NCI-H510A treated with DMSO at 0.1 percent for 48 hours (cell line): ENCODE data around the gene KIAA0930.

Experiments used
- DNase-seq: peaks from one replicate; lab custom pipeline; 2025; lab: John Stamatoyannopoulos, UW

The KIAA0930 gene

DNA sequence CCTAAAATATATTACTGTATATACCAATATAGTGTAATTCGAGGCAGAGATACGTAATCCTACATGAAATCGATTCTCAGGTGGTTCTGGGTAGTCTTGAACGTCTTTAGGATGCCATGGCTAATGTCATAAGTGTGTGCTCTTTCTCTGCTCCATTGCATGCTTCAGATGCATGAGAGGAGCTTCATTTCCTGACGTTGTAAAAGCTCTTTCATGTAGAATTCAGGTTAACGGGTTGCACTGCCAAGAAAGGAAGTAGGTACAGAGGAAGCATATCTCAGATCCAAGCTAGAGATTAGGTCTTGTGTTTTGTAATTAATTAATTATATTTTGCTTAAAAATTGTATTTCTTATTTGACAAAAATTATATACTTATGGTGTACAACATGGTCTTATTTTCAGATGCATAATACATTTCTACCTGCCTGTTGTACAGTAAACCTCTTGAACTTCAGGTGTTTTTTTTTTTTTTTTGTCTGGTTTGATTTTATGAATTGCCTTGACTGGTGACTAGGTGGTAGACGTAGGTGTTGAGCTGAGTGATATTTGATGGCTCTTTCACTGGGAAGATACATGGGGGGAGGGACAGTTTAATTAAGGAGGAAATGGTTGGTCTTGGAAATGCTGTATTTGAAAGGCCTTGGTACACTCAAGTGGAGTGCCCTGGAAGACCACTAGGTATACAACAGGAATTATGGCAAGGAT is 67.7 kb downstream of the KIAA0930 start:
- DNase-seq: no peak

DNA sequence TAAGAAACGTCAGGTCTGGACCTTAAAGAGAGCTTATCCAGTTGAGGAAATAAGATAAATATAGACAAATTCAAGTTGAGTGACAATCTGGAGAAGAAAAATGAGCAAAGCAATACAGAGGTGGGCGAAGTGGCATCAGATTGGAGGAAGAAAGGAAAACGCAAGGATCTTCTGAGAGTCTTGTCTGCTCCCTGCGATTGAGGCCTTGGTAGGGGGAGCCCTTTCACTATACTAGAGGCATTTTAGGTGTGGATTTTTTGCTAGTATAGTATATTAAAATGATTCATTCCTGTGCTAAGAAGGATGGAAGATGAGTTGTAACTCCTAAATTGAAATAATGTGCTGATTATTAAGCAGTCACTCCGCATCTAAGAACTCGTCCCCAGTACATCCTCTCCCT is 68.9 kb downstream of the KIAA0930 start:
- DNase-seq: no peak

DNA sequence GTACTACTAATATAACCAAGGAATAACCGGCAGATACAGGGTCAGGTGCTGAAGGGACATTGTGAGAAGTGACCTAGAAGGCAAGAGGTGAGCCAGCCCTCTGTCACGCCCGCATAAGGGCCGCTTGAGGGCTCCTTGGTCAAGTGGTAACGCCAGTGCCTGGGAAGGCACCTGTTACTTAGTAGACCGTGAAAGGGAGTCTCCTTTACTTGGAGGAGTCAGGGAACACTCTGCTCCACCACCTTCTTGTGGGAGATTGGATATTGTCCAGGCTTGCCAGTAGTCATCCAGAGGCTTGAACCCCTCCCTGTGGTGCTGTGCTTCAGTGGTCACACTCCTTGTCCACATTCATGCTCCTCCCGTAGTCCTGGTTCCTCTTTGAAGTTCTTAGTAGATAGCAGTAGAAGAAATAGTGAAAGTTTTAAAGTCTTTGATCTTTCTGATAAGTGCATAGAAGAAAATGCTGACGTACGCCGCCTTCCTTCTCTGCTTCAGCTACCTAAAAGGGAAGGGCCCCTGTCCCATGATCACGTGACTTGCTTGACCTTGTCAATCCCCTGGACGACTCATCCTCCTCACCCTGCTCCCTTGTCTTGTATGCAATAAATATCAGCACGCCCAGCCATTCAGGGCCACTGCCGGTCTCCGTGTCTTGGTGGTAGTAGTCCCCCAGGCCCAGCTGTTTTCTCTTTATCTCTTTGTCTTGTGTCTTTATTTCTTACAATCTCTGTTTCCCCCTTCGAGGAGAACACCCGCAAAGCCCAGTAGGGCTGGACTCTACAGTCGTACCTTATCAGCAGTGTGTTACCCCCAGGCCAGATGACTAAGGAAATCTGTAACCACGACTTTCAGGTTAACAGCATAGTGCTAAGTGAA is 70.9 kb downstream of the KIAA0930 start:
- DNase-seq: no peak

DNA sequence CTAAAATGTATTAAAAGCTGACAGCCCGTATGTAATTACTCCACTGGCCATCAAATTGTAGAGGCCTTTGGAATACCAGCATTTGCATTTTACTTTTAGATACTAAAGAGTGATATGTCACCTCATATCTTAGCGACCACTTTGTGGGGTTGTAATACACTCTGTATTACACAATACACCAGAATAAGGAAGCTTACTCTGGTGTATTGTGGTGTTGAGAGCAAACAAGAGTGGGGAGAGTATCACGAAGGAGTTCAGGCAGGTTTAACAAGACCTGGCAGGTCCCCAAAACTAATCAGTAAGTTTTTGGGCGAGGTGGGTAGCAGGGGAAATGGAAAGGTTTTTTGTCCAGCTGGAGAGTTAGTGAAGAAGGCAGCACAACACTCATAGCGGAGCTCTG is 73.8 kb downstream of the KIAA0930 start:
- DNase-seq: no peak

DNA sequence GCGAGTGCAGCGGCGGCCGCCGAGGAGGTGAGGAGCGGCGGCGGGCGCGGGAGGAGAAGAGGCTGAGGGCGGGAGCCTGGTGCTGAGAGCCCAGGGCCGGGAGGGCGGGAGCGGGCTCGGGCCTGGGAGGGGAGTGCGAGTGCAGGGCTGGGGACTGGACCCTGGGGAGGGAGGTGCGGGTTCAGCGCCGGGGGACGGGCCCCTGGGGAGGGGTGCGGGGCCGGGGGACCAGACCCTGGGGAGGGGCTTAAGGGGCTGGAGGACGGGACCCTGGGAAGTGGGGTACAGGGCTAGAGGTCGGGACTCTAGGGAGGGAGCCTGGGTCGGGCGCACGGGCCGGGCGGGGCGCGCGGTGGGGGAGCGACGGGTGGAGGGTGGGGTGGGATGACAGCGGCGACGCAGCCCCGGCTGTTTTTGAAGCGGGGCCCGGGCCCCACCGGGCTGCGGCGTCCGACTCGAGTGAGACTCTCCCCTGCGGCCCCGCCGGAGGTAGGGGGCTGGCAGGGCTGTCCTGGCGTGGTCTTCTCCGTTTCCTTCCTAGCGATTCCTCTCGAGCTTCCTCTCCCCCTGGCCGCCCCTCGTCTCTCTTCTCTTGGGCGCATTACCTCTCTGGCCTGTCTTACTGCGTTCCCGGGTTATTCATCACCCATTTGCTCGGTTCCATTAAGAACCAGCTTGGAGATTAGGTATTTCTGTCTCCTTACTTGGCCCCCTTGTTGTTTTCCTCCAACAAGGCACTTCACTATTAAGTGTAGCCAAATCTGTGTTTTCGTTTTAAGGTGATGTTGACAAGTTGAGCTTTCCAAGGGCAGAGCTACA is 76.2 kb downstream of the KIAA0930 start:
- DNase-seq: no peak

DNA sequence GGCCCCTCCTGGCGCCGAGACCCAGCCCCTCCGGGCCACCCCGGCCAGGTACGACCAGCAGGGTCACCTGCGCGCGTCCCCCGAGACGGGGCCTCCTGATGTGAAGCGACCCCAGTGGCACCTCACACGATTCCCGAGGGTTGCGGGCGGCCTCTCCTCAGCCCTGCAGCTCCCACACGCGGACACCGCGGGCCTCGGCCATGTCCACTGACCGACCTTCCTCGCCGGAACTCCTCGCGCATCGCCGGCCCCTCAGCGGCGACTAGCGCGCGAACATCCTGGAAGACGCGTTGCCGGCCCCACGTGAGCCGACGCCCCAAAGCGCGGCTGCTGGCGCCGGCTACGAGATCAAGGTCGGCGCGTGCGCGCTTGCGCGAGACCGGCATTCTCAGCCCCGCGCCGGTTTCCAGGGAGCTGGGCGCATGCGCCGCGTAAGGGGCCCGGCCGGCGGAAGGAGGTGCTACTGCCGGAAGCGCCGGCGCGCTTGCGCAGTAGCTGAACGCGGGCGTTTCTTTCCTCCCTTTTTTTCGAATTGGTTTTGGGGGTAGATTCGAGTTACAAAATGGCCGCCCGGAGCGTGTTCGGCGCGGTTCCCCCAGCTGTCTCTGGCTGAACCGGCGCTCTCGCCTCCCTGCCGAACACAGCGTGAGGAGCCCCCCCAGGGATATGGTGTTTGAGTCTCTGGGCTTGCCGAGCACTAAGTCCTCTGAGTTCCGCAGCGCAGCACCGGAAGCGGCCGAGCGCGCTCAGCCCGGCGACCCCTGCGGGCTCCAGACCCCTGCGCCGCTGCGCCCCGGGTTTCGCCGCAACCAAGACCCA is 77.0 kb downstream of the KIAA0930 start, which contains the start of gene NUP50:
Gene NUP50 (plus strand): TSS at position 475 of the 819 bp plus-strand sequence. CDS start 4,253 bp downstream, outside the sequence.
- peak; percentile 77 for DNase-seq

DNA sequence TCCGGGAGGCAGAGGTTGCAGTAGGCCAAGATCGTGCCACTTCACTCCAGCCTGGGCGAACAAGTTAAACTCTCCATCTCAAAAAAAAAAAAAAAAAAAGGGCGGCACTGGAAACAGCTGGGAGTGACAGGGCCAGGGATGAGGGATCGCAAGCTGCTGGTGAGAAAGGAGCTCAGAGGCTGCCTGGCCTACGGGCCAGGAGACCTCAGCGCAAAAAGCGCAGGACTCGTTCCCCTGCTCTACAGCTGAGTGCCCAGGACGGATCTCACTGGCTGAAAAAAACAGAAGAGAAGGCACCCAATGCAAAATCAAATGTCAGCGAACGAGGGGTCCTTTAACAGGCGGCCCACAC is 77.6 kb downstream of the KIAA0930 start:
- DNase-seq: no peak

DNA sequence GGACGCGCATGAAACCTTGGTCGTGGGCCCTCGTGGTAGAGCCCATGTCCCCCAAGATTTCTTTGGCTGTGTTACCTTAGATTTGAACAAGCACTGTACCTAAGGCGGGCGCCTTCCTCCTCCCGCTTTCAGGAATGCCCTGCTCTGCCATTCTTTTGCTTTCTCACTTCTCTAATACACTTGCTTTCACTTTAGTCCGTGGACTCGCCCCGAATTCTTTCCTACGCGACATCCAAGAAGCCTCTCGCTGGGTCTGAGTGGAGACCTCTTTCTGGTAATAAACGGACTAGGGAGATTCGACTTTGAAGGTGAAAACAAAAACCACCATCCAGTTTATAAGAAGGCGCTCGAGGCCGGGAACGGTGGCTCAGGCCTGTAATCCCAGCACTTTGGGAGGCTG is 78.2 kb downstream of the KIAA0930 start:
- no peak for DNase-seq

DNA sequence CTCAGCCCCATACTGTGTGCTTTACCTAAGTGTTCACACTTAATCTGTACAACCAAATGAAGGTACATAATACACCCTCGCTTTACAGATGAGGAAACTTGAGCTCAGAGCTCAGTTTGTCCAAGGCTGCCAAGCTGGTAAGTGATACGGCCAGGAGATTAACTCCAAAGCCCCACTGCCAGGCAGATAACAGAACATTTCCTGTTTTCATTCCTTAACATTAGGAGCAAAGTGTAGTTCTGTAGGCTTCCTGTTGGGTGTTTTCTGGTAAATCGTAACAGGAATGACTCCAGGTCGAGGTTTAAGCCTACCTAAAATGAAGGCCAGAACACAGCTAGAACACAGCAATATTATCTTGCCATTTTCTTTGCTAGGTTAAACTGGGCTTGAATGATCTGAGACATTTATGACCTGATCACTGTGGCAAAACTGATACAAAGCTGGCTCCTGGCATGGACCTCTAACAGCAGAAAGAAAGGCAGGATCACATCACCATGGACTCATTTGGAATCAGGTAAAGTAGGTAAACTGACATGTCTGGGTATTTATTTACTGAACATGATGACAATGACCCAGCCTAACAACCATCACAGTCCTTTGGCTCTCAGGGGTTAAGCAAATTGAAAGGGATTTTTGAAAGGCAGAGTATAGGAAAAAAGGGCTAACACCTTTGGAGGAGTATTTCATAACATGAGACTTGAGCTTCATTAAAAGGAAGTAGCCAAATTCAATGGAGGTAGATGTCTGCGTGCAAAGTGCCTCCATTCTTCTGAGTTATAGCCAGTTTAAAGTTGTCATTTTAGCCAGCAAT is 80.8 kb downstream of the KIAA0930 start:
- no peak for DNase-seq

DNA sequence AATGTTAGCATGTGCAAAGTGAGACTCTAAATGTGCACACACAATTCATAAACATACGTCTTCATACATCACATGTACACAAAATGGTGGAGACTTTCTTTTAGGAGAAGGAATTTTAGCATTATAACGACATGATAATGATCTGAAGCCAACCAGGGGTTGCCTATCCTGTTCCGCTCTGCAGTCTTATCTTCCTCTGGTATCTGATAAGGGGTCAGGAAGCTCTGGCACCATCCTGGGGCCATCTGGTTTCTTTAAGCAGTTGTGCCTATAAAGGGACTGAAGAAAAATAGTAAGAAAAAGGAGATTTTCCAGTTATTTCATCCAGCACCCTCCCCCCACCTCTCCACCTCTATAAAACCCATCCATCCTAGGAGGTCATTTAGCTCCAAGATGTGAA is 82.8 kb downstream of the KIAA0930 start:
- DNase-seq: no peak

DNA sequence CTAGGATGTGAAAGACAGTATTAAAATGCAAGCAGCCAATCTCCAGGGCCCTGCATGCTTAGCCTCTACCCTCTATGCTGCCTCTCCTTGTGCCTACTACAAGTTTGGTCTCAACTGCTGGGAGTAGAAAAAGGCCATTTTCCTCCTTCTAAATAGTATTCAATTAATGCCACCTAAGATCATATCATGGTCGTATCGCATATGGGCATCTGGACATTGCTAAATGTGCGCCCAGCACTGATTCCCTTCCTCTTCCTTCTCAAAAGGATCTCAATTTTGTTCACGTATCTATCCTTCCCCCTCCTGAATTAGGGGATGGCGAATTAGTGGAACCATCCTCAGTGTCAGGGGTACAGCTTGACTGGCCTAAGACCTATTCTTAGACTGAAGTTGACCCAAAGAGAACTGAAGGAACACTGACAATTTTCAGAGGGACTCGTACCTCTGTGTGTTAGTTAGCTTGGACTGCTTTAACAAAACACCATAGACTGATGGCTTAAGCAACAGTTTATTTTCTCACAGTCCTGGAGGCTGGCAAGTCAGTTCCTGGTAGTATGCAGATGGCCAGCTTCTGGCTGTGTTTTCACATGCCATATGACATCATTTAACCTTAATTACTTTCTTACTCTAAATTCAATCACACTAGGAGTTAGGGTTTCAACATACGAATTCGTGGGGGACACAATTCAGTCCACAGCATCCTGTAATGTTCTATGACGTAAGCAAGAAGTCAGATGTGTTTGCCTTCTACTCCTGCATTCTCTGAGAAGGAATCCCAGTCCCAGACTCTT is 85.4 kb downstream of the KIAA0930 start:
- DNase-seq: no peak

DNA sequence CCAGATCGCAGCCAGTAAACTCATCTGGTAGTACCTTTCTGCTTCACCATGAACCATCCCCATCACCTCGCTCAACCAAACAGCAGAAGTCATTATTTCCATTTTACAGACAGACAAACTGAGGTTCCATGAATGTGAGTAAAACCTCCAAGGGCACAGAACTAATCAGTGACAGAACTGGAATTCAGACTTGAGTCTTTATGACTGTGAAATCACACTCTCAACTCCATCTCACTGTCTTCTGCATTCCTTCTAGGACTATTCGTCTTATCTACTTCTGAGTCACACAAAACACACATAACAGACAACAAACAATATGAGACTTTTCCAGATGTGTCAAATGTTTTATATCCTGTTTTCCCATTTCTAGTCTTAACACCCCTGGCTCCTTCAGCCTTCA is 86.3 kb downstream of the KIAA0930 start:
- no peak for DNase-seq

DNA sequence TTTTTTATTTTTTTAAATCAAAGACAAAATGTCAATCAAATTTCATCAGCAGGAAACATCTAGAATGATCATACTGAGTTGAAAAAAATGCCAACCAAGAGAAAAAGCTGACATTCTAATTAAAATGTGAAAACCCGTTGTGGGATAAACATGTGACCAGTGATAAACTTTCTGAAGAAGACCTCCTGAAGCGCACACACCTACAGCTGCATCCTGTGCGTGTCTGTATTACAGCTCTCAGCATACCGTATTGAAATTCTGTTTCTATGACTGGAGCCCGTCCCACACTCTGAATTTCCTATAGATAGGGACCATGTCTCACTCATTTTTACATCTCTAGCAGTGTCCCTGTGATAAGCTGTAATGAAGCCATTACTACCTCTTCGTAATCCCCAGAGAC is 89.2 kb downstream of the KIAA0930 start:
- no peak for DNase-seq

DNA sequence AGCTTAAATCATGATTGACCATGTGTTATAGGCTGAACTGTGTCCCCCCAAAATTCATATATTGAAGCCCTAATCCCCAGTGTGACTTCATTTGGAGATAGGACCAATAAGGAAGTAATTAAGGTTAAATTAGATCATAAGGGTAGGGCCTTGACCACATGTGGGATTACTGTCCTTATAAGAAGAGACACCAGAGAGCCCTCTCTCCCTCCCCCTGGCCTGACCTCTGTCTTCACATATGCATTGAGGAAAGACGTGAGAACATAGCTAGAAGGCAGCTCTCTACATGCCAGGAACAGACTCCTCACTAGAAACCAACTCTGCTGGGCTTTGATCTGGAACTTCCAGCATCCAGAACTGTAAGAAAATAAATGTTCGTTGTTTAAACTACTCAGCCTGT is 90.6 kb downstream of the KIAA0930 start:
- DNase-seq: no peak

DNA sequence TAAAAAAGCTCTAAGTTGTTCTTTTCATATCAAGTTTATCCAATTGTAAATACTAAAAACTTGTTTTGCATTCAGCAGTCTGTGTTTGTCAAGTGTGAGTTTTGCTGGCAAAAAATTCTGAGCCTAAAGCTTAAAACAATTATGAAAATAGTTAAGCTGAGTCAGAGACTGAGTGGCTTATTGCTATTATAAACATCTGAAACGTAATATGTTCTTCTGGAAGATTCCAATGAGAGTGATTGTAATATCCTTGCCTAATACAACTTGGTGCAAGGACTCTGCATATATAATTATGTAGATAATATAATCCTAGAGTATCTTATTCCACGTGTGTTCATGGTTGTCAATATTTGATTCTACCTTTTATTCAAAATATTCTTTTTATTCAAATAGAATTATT is 91.0 kb downstream of the KIAA0930 start:
- DNase-seq: no peak

DNA sequence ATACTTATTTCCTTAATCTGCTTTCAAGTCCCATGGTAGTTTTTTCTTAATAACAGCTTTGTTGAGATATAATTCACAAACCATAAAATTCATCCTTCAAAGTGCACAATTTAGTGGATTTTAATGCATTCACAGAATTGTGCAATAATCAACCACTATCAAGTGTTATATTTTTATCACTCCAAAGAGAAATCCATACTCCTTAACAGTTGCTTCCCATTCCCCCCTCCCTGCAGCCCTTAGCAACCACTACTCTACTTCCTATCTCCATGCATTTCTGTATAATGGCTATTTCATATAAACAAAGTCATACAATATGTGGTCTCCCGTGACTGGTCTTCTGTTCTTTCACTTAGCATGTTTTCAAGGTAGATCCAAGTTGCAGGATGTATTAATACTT is 95.8 kb downstream of the KIAA0930 start:
- no peak for DNase-seq

DNA sequence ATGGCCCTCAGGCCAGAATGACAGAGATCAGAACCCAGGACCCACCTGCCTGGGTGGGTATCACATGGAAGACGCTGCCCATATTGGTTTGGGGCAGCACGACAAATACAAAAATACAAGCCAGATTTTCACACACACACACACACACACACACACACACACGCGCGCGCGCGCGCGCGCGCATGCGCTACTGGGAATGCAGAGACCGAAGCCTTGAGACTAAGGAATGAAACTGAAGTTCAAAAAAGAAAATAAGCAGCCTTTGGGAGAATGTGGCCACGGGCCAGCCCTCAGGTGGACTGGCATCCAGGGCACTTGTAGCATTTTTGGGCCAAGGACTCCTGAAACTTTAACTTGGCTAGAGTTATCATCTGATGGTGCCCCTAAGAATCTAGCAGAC is 98.3 kb downstream of the KIAA0930 start:
- DNase-seq: no peak
